NCI-H128 (cell line): ENCODE results near the gene NOTCH2.
"Not testable (repeated sequence)": the region's sequence is repeated elsewhere in the genome, so short reads cannot be mapped to it uniquely, and the experiment has no call there.

Experiments
- DNase-seq: peaks from one replicate; lab custom pipeline; 2025; ENCODE audit not compliant: unreplicated experiment; lab: John Stamatoyannopoulos, UW

Gene NOTCH2

DNA sequence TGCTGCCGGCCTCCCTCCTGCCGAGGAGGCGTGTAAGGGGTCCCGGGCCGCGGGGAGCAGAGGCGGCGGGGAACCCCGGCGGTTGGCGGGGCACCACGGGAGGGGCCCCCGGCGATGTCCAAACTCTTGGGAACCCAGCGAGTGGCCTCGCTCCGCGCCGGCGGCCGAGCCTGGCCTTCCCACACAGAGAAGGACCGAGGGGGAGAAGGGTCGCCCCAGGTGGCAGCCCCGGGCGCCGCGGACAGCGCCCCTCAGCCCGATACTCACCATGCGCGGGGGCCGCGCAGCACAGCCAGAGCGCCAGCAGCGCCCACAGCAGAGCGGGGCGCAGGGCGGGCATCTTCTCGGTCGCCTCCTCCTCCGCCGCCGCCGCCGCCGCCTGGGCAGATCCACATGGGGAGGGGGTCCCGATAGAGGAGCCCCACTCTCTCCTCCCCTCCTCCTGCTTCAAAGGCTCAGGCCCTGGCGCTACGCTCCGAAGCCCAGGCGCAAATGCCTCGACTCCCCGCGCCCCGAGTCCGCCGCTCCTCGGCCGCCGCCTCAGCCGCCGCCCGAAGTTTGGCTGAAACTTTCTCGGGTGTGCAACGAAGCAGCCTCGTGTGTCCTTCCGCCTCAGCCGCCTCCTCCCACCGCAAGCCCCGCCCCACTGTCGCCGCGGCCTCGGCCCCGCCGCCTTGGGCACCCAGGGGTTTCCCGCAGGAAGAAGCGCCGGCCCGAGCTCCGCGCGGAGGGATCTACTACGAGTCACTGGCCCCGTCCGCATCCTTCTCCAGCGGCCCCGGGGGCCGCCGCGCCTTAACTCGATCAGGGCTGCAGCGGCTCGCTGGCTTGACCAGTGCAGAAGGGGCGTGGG lies at the start of gene NOTCH2:
Gene NOTCH2, minus strand, starts transcription at position 596 of the 853 bp plus-strand sequence. Its CDS starts 256 bp downstream, at position 340.
- DNase-seq: not testable (repeated sequence)

DNA sequence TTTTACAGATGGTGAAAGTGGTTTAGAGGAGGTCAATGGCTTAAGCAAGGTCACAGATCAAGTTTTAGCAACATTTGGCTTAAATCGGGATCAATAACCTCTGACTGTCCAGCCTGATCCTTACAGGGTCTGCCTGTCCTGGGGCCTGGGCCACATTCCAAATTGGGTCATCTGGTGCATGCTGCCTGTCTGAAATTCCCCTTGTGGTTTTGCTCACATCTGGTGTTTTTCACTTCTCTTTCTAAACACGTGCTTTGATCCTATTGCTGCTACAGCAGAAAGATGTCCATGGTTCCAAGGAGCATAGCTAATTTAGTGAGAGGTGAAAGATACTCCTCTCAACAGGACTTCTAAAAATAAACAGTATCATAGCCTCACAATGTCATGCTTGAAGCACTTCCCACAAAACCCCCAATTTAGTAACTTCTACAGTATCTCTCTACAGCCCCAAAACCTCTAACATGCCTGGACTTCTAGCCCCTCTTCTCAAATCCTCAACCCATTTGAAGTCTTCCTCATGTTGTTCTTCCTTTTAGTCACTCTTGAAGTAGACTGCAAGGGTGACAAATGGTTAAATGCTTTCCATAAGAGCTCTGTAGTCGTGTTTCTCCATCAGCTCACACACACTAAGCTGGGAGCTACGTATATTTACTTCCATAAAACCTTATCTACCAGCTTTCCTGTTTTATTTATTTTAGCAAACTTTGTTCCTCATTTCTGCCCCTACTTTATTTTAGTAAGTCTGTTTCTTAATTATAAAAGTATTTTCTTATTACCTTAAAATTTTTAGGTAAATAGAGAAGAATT lies 48.1 kb upstream of the NOTCH2 start:
- not testable (repeated sequence) for DNase-seq

DNA sequence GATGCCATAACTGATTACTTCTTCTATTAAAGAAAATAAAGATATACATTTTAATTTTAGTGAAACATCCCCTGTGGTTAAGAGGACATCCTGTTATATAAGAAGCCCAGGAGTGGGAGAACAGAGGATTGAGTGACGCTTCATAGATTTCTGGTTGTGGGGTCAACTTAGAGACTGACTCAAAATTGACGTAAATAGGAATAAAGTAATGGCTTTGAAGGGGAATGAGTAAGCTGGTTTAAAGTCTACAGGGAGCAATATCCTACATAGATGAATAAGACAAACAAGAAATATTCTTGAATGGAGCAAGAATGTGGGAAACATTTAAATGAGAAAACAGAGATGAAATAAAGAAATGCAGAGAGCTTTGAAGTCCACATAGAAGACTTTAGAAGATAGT lies 46.6 kb upstream of the NOTCH2 start:
- not testable (repeated sequence) for DNase-seq

DNA sequence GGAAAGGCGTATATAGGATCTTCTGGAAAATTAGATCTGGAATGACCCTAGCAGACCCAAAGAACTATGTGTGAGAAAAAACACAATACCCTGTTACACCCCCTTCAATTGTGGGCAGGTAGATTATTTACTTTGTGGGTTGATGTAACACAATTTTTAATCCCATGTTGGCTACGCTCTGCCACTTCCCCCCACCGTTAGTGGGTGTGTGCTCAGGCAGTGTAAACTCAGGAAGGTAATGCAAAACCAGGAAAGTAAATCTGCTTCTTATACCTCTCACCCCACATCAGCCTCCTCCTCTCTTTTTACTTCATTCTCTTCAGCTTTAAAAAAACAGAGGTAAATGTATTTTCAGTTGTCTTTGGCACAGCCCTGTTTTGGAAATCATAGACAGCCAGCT lies 43.7 kb upstream of the NOTCH2 start:
- not testable (repeated sequence) for DNase-seq

DNA sequence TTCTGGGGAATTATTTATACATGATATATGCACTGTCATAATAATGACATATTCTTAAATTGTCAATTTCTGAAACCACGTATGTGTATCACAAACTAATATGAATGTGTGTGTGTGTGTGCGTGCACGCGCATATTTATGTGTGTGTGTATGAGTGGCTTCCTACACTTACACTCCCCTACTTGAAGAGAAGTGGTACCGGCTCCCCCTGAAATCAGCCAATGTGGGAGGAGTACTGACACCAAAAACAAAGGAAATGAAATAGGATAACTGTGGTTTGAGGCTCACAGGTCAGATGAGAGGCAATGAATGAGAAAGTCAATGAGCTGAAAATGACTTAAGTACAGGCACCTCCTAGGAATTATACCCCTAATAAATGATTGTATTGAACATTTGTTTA lies 42.8 kb upstream of the NOTCH2 start:
- not testable (repeated sequence) for DNase-seq

DNA sequence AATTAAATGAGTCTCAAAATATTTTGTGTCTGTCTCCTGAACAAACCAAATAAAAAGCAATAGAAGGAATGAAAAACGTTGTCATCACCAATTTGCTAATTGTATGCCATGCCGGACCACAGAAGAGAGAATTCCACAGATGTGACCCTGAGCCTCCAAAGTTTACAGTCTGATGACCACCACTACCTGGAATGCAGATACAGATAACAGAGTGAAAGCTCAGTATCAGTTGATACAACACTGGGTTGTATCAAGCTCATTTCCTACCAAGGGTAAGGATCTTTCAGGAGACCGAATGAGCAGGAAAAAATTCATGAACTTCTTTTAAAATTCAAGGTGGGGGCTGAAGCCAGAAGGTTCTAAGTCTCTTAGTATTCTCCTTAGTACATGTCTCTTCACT lies 42.3 kb upstream of the NOTCH2 start:
- DNase-seq: not testable (repeated sequence)

DNA sequence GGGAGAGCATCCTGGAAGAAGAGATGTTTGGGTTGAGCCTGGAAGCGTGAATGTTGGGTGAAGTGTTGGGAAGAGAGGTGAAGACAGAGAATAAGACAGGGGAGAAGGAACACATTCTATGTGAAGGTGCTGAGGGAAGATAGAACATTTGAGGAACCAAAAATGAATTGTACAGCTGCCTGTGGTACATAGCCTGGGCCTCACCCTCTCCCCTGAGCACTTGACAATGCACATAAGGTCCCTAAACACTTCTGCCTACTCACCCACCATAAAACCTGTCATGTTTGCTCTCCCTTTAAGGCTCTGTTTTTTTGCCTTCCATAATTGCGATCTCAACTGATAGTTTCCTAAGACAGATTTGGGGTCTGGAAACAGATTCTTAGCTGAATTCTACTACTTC lies 41.5 kb upstream of the NOTCH2 start:
- DNase-seq: not testable (repeated sequence)

DNA sequence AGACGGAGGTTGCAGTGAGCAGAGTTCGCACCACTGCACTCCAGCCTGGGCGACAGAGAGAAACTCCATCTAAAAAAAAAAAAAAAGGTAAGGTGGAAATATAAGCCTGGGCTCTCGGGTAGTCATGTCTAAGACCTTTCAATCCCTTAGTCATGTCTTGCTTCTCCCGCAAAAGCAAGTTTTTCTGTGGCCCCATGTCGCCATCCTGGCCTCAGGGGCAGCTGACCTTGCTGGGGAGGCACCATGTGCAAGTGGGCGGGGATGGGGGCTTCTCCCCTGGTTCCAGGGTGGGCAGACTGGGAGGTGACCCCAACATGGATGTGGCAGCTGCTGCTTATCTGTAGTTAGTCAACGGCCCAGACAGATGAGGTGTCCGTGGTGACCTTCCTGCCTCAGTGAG lies 40.2 kb upstream of the NOTCH2 start:
- DNase-seq: not testable (repeated sequence)

DNA sequence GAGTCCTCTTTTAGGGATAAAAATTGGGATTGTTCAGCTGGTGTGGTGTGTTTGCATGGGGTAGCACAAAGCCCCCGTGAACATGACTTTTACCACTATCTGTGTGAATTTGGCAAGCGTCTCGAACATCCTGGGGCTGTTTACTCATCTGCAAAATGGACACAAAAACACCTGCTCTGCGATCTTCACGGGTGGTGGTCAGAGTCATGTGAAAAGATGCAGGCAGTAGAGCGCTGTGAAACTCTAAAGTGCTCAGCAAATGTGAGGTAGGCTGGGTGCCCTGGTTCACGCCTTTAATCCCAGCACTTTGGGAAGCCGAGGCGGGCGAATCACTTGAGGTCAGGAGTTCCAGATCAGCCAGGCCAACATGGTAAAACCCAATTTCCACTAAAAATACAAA lies 39.7 kb upstream of the NOTCH2 start:
- not testable (repeated sequence) for DNase-seq

DNA sequence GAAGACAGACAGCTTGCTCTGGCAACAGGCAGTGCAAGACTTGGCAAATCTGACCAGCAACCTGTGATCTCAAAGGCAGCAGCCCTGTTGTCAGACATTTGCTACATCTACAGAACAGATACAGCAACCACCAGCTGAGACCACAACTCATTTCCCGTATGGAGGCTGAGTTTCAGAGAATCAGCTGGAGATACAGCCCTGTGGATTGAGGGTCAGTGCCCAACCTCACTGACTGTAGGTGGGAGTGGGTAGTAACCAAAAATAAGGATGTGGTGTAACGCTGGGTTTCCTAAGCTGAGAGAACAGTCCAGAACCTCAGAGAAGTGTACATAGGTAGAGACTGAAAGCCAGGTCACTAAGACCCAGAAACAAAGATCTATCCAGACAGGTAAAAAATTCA lies 35.8 kb upstream of the NOTCH2 start:
- DNase-seq: not testable (repeated sequence)

DNA sequence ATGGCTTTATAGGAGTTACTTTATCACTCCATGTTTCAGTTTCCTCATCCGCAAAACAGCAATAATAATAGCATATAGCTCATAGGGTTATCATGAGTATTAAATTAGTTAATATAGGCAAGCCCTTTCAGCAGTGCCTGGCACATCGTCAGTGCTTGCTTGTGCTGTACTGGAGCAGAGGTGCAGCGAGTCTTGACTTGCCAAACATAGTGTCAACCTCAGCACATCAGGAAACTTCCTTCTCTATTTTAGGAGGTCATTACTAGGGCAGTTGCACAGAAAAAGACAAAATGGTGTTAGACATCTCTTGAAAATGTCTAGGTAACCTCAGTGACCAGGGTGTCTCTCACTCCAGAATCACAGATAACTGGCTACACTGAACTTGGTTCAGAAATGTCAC lies 34.3 kb upstream of the NOTCH2 start:
- not testable (repeated sequence) for DNase-seq

DNA sequence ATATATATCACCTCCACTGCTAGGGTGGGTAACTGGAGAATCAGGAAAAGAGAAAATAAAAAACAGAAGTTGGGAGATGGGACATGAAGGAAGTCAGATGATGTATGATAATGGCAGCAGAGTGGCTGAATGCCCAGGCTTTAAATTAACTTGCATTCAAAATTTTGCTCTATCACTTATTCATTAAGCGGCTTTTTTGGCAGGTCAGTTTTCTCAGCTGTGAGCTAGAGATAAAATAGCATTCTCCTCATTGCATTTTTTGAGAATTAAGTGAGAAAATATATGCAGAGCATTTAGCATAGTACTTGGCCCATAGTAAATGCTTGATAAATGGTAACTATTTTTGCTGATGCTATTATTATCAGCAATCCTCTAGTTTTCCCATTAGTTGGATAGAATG lies 32.1 kb upstream of the NOTCH2 start:
- DNase-seq: not testable (repeated sequence)

DNA sequence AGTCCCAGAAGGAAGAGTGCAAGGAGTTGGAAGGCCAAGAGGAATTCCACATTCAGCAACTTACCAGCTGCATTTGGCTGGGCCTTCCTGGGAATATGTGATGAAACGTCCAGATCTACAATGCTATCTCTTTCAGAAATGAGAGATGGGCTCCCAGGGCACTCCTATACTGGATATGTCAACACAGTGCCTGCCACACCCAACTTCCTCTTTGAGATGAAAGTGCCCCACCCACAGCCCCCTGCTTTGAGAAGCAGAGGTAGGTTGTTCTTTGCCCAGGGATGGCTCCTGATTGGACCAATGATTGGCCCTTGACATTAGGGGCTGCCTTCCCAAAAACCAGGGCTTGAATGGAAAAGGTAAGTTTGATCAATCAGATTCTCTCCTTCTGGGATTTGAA lies 31.1 kb upstream of the NOTCH2 start:
- not testable (repeated sequence) for DNase-seq

DNA sequence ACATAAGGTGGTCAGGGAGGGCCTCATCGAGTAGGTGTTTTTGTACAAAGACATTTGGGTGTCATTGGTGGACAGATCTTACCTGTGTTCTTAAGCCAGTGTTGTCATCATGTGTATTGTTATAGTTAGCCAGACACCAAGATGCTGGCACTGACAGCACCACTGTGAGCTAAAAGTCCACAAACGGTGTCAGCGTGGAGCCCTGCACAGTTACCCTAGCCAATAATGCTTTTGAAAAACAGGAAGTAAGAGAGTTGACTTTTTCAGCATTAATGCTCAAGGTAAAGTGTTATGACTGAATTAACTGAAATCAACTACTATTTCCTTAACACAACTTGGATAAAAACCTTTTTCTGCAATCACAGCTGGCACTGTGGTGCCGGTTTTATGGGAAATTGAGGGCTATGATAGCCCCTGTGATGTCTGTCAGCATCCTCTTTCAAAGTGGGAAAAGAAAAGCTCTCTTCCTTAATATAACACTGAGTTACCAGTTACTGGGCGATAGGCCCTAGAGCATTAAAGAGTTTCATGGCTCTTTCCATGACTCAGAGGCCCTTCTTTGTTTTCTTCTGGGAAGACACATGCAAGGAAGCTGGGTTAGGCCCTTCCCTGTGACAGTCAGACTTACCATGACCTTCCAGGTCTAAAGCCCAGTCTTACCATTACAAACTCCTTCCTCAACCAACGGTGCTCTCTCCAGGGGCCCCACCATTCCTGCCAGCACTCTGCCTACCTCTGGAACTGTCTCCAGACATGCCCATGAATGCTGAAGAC lies 29.7 kb upstream of the NOTCH2 start:
- DNase-seq: not testable (repeated sequence)

DNA sequence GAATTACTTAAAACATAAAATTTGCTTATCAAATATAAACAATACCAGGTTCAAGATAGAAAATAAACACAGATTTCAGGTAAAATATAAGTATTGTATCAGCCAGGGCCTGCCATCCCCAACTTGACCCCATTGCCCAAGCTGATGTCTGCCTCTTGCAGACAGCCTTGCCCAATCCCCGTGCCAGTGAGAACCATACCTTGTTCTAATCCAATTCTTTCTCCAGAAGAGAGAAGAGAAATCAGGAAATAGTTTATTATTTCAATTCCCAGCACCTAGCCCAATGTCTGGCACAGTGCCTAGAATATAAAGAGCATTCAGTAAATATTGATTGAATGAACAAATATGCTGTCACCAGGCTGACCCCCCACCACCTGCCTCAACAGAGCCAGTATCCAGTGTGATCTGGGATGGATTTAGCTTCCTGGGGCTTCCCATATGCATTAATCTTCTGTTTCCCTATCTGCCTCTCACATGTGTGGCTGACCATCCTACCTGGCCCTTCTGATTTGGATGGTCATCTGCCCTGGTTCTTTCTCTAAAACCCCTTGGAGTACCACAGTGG lies 27.6 kb upstream of the NOTCH2 start:
- not testable (repeated sequence) for DNase-seq

DNA sequence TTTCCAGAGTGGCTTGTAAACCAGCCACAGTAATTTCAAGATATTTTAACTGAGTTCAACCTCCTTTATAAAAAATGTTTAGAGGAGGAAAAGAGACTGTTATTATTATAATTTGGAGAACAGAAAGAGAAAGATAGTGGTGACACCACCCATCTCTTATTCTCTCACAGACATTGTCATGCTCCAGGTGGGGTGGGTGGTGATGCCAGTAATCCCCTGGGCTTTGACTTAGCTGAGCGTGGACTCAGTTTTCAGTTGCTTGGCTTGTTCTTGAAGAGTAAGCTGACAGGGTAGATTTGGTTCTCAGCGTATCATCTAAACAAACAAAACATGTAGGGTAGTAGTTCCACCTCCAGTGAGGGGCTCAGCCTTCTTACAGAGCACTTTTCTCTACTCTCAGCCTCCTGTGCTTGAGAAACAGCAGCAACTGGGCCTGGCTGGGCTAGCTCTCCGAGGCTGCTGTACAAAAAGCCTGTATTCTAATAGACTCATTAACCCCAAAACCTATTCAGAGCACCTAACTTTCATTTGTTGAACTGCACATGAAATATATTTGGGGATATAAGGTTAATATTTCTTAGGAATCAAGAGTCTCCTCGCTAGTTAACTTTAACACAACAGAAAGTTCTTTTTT lies 24.2 kb upstream of the NOTCH2 start:
- not testable (repeated sequence) for DNase-seq

DNA sequence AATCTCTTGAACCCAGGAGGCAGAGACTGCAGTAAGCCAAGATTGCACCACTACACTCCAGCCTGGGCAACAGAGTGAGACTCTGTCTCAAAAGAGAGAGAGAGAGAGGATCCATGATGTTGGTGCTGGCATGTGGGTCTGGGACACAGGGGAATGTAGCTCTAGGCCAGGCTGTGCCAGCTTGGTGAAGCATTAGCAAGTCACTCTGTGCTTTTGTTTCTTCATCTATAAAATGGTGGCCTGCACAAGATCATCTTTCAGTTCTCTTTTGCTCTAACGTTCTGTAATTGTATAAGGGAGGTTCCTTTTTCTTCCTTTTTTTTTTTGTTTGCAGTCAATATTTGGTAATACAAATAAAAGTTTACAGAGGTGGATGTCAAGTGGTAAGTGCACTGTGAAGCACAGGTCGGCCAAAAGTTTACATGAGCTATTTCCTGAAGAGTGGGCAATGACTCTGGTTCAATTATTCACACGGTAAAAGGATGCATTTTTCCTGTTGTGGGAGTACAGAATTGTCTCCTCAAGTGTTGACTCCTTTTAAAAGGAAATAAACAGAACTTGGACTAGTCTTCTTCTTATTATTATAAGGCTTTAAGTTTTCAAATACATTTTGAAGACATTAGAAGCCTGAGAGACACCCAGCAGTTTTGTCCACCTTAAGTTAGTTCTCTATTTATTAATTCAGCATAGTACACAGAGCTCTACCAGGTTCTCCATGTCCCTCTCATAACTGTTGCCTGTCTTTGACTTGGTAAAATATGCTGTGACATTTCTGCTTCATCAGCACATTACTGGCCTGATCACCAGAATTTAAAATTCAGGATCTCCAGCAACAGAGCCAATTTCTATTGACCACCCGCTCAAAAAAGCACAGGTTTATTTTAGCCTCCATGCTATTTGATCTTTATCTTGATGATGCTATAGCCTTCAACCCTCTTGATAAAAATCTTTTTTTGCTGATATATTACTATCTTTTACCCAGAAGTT lies 23.1 kb upstream of the NOTCH2 start:
- DNase-seq: not testable (repeated sequence)

DNA sequence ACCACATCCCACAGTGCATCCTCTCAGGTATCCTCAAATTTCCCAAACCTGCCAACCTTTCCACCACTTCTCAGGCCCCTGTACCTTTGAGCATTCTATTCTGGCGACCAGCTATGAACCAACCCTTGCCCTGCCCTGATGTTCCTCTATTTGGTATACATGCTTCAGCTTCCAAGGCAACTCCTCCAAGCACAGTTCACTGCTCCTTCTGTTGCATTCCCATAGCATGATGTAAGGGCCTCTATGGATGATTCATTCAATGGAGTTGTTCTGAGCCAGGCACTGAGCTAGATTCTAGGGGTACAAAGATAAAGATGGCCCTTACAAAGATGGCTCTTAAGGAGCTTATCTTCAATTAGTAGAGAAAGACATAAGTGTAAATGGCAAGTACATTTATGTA lies 21.4 kb upstream of the NOTCH2 start:
- DNase-seq: not testable (repeated sequence)

DNA sequence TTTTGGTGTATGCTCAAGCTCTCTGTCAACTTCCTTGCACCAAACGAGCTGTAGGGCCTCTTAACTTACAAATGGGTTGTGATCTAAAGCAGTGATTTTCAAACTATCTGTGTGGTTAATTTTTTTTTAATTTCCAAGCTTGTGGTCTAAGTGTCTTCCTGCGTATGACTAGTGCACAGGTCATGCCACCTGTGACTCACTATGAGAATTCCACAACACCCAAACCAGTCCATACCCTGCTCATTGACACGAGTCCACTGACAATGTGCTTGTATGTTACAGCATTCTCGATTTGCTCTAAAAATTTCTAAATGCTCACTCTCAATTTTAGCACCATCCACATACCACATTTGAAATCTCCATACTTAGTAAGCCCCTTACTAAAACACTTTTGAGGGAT lies 18.5 kb upstream of the NOTCH2 start:
- DNase-seq: not testable (repeated sequence)
